ENCODE measurements around the gene FOXP1.
"Not testable (repeated sequence)": the region's sequence is repeated elsewhere in the genome, so short reads cannot be mapped to it uniquely, and the experiment has no call there.

Gene FOXP1

DNA sequence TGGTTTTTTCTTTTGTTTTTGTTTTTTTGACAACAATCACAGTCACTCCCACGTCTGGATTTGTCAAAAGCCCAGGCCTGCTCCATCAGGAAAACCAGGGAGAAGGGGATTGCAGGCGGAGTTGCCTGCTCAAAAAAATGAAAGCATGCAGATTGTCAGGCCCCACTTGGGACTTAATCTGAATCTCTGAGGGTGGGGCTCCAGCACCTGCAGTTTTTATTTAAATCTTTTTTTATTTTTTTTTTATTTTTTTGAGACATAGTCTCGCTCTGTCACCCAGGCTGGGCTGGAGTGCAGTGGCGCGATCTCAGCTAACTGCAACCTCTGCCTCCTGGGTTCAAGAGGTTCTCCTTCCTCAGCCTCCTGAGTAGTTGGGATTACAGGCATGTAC is 140.9 kb downstream of the FOXP1 start:
- Histone ChIP-seq H3K4me1 (ENCODE audit: control insufficient read depth, insufficient read depth, low read length) (peaks cover 24% of the 10 kb centered on the region), H3K27ac (ENCODE audit: low read length) (no peak overlapping the region), H3K36me3 (ENCODE audit: control insufficient read depth in 2 of 2, insufficient read depth in 2 of 2, low read length in 2 of 2) (no peaks in the 10 kb centered on the region), H3K9ac (ENCODE audit: low read length in 2 of 2) (no peak overlapping the region), H3K27me3 (ENCODE audit: control insufficient read depth in 1 of 2, insufficient read depth in 2 of 2, low read length in 2 of 2) (no peaks in the 10 kb centered on the region), H3K9me3 (ENCODE audit: control insufficient read depth in 2 of 2, low read length in 2 of 2) (no peaks in the 10 kb centered on the region), H3K4me3 (ENCODE audit: low read length in 2 of 2) (no peak overlapping the region)

DNA sequence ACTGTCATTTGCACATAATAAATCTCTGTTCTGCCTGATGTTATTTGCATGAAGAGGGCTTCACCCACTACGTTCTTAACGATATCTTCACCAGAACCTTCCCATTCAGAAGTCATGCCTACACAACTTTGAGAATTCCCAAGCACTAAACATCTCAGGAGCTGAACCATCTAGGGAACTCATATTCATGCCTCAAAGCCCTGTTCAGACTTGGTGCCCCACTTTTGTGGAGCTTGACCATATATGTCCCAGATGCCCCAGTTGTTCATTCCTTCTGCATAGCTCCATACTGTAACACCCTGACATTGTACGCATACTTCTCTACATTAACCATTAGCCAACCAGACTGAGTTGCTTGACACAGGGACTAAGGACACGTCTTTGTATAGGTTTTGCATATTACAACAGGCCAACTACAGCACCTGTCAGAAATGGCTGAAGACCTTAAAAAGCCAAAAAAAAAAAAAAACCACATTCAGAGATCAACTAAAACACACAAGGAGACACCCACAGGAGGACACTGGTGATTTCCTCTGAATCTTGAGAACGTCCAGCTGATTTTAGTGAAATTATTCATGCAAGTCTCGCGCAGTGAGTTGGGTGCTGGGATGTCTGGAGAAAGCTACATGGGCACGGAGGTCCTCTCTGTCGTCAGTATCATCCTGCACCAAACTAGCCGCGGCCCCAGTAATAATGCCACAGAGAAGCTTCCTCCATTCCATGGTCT is 141.4 kb downstream of the FOXP1 start:
- Histone ChIP-seq H3K9ac (ENCODE audit: low read length in 2 of 2) (no peak overlapping the region), H3K27ac (ENCODE audit: low read length) (no peak overlapping the region), H3K4me1 (ENCODE audit: control insufficient read depth, insufficient read depth, low read length) (peaks cover 22% of the 10 kb centered on the region)

DNA sequence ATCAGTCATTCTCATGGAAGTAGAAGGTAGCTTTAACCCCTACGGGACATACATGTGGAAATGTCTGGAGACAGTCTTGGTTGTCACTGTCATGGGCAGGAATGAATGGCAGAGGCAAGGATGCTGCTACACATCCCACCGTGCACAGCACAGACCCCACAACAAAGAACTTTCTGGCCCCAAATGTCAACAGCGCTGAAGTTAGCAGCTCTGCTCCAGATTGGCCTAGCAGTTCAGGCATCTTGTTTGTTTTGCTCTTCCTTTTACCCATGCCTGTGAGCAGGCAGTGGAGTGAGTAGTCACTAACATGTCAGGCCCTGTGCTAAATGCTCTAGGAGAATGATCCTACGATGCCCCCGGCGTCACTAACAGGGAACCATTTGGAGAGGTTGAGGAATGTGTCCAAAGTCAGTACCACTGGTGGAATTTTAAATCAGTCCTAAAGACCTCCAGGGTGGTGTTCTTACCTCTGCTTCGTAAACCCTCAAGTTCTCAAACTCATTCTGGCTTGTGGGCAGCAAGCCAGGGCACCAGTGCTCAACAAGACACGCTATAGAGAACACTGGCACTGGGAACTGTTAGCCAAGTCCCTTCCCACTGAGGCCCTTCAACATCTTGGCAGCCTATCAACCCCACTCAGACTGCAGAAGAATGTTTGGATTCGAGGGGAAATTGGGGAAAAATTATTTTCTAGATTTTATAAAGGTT is 142.2 kb downstream of the FOXP1 start:
- no peaks in the 10 kb centered on the region for H3K27me3 ChIP-seq (ENCODE audit: control insufficient read depth in 1 of 2, insufficient read depth in 2 of 2, low read length in 2 of 2)
- H3K4me1 ChIP-seq (ENCODE audit: control insufficient read depth, insufficient read depth, low read length) = peaks cover 18% of the 10 kb centered on the region
- no peak overlapping the region for H3K27ac ChIP-seq (ENCODE audit: low read length)
- H3K36me3 ChIP-seq (ENCODE audit: control insufficient read depth in 2 of 2, insufficient read depth in 2 of 2, low read length in 2 of 2) = no peaks in the 10 kb centered on the region
- no peak overlapping the region for H3K9ac ChIP-seq (ENCODE audit: low read length in 2 of 2)
- no peaks in the 10 kb centered on the region for H3K9me3 ChIP-seq (ENCODE audit: control insufficient read depth in 2 of 2, low read length in 2 of 2)
- H3K4me3 ChIP-seq (ENCODE audit: low read length in 2 of 2) = no peak overlapping the region

More for the DNA sequence above, 141.4 kb downstream of the FOXP1 start:
- H3K4me3 ChIP-seq (ENCODE audit: low read length in 2 of 2) = no peak overlapping the region
- H3K9me3 ChIP-seq (ENCODE audit: control insufficient read depth in 2 of 2, low read length in 2 of 2) = no peaks in the 10 kb centered on the region
- H3K36me3 ChIP-seq (ENCODE audit: control insufficient read depth in 2 of 2, insufficient read depth in 2 of 2, low read length in 2 of 2) = no peaks in the 10 kb centered on the region
- H3K27me3 ChIP-seq (ENCODE audit: control insufficient read depth in 1 of 2, insufficient read depth in 2 of 2, low read length in 2 of 2) = no peaks in the 10 kb centered on the region

DNA sequence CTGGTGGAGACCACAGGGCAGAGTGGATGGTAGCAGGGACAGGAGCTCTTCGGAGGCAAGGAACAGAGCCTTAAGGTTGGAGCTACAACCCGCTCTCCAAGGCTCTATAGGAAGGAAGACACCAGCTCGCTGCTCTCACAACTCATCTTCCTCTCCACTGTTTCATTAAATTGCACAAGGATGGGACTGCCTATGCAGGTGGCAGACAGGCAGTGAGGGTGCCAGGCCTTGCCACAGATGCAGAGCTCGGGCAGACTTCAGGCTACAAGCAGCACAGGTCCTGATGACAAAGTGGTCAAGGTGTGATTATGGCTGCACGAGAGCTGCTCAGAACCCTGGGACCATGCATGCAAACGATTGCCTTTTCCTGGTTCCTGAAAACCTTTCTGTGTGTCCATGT is 144.6 kb downstream of the FOXP1 start:
- no peaks in the 10 kb centered on the region for H3K36me3 ChIP-seq (ENCODE audit: control insufficient read depth in 2 of 2, insufficient read depth in 2 of 2, low read length in 2 of 2)
- no peaks in the 10 kb centered on the region for H3K27me3 ChIP-seq (ENCODE audit: control insufficient read depth in 1 of 2, insufficient read depth in 2 of 2, low read length in 2 of 2)
- H3K4me3 ChIP-seq (ENCODE audit: low read length in 2 of 2) = no peak overlapping the region
- H3K27ac ChIP-seq (ENCODE audit: low read length) = no peak overlapping the region
- peaks cover 15% of the 10 kb centered on the region for H3K4me1 ChIP-seq (ENCODE audit: control insufficient read depth, insufficient read depth, low read length)
- no peaks in the 10 kb centered on the region for H3K9me3 ChIP-seq (ENCODE audit: control insufficient read depth in 2 of 2, low read length in 2 of 2)
- H3K9ac ChIP-seq (ENCODE audit: low read length in 2 of 2) = no peak overlapping the region

DNA sequence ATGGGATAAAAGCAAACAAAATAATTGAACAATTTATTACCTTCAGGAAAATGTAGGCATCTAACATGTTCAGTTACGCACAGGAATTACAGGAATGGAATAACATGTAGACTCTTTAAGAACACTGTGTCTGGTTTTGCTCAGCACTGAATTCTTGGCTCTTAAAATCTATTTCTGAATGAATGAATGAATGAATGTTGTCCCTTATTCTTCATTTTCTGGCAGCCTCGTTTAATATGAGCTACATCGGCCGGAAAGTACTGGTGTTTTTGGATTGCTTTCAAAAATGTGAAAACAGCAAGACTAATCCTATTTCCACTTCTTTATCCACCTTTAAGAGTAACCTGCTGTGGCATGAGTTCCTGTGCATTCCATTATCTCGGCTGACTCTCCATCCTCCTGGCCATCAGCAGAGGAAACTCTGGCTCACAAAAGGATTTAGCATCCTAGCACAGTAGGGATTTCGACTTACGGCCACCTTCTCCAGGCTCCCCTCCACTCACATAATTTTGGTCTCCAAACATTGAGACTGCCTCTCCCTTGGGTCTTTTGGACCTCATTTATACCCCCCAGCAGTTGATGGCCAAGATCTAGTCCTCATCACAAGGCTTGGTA is 145.3 kb downstream of the FOXP1 start:
- Histone ChIP-seq H3K27me3 (ENCODE audit: control insufficient read depth in 1 of 2, insufficient read depth in 2 of 2, low read length in 2 of 2) (no peaks in the 10 kb centered on the region), H3K9ac (ENCODE audit: low read length in 2 of 2) (no peak overlapping the region), H3K9me3 (ENCODE audit: control insufficient read depth in 2 of 2, low read length in 2 of 2) (no peaks in the 10 kb centered on the region), H3K27ac (ENCODE audit: low read length) (no peak overlapping the region), H3K4me3 (ENCODE audit: low read length in 2 of 2) (no peak overlapping the region), H3K4me1 (ENCODE audit: control insufficient read depth, insufficient read depth, low read length) (peaks cover 19% of the 10 kb centered on the region), H3K36me3 (ENCODE audit: control insufficient read depth in 2 of 2, insufficient read depth in 2 of 2, low read length in 2 of 2) (no peaks in the 10 kb centered on the region)

DNA sequence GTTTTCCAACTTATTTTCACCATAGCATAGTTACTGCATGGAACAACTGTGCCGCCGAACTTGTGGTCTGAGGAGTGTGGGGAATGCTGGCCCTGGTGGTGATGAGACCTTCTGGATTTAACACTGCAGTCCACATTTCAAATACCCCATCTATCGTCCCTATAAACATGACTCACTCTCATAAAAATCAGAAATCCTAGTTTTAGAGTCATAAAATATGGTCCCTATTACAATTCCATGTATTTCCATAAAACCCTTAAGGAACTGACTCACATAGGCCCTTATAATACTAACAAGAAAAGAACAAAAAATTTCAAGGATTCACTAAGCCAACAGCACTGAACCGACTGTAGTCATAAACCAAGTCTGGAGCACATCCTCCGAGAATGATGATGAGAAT is 147.2 kb downstream of the FOXP1 start:
- Histone ChIP-seq H3K4me1 (ENCODE audit: control insufficient read depth, insufficient read depth, low read length) (peaks cover 21% of the 10 kb centered on the region), H3K27me3 (ENCODE audit: control insufficient read depth in 1 of 2, insufficient read depth in 2 of 2, low read length in 2 of 2) (no peaks in the 10 kb centered on the region), H3K9ac (ENCODE audit: low read length in 2 of 2) (no peak overlapping the region), H3K27ac (ENCODE audit: low read length) (no peak overlapping the region), H3K36me3 (ENCODE audit: control insufficient read depth in 2 of 2, insufficient read depth in 2 of 2, low read length in 2 of 2) (no peaks in the 10 kb centered on the region), H3K9me3 (ENCODE audit: control insufficient read depth in 2 of 2, low read length in 2 of 2) (no peaks in the 10 kb centered on the region), H3K4me3 (ENCODE audit: low read length in 2 of 2) (no peak overlapping the region)

DNA sequence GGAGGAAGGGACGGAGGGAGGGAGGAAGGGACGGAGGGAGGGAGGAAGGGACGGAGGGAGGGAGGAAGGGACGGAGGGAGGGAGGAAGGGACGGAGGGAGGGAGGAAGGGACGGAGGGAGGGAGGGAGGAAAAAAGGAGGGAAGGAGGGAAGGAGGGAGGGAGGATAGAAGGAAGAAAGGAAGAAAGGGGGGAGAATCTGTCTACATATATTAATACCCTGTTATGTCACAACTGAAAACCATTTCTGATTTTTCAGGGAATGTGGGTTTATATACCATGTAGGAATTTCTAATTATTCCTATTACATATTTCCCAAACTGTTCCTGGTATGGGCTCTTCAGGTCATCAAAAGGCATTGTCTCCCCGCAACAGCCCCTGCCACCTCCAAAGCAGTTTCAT is 147.7 kb downstream of the FOXP1 start:
- not testable (repeated sequence) for H3K9ac ChIP-seq (ENCODE audit: low read length in 2 of 2); H3K9me3 ChIP-seq (ENCODE audit: control insufficient read depth in 2 of 2, low read length in 2 of 2); H3K4me3 ChIP-seq (ENCODE audit: low read length in 2 of 2); H3K27ac ChIP-seq (ENCODE audit: low read length); H3K36me3 ChIP-seq (ENCODE audit: control insufficient read depth in 2 of 2, insufficient read depth in 2 of 2, low read length in 2 of 2); H3K27me3 ChIP-seq (ENCODE audit: control insufficient read depth in 1 of 2, insufficient read depth in 2 of 2, low read length in 2 of 2)
- H3K4me1 ChIP-seq (ENCODE audit: control insufficient read depth, insufficient read depth, low read length) = peaks cover 18% of the 10 kb centered on the region

DNA sequence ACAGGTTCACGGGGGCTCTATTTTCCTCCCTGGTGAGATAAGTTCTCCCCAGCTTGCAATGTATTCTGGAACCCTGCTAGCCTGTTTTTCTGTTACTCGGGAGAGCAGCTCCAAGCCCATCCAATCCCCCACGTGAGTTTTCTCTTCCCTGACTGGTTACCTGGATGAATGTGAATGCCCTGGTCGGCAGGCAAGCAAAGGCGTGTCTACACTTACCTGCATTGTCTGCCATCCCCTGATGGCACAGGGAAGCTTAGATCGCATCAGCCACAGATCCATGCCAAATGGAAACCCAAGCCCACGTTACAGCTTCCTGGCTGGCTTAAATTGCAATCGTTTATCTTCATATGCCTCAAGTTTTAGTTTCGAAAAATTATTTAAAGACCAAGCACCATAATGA is 149.9 kb downstream of the FOXP1 start:
- no peak overlapping the region for H3K4me3 ChIP-seq (ENCODE audit: low read length in 2 of 2)
- H3K9me3 ChIP-seq (ENCODE audit: control insufficient read depth in 2 of 2, low read length in 2 of 2) = no peaks in the 10 kb centered on the region
- H3K4me1 ChIP-seq (ENCODE audit: control insufficient read depth, insufficient read depth, low read length) = peaks cover 23% of the 10 kb centered on the region
- no peak overlapping the region for H3K9ac ChIP-seq (ENCODE audit: low read length in 2 of 2)
- no peaks in the 10 kb centered on the region for H3K27me3 ChIP-seq (ENCODE audit: control insufficient read depth in 1 of 2, insufficient read depth in 2 of 2, low read length in 2 of 2)
- H3K27ac ChIP-seq (ENCODE audit: low read length) = no peak overlapping the region
- no peaks in the 10 kb centered on the region for H3K36me3 ChIP-seq (ENCODE audit: control insufficient read depth in 2 of 2, insufficient read depth in 2 of 2, low read length in 2 of 2)

DNA sequence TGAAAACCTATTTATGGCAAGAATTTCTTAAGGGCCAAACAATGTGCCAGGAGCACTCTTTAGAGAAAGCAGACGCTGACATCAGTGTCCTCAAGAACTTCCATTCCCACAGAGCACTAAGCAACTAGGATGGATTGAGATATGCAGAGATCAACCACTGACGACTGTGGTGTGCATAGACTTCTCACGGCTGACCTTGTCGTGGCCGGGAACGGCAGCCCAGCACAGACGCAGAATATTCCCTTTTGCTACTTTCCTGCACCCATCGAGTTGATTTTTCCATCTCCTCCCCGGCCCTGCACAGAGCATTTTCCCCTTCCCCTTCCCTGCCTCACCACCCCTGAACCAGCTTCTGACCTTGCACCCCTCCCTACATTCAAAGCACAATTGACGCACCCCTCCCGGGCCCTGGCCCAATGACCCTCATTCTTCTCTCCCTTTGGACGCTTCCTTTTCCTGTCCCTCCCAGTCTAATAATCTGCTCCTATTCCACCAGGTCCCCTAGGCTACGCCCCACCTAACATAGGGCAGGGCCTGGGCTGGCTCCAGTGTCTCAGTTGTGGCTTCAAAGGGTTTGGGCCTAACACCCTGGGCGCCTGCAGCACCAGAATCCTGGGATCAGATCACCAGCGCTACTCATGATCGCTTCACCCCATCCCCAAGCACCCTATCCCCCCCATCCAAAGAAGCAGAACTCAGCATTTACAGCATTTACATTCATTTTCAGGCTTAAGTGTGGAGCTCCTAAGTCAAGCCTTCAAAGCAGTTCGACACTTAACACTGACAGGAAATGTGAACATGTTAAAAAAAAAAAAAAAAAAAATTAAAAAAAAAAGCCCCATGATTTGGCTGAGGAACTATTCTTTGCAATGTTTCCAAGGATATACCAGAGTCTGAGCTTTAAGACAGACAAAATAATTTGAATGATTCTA is 151.2 kb downstream of the FOXP1 start:
- no peak overlapping the region for H3K9ac ChIP-seq (ENCODE audit: low read length in 2 of 2)
- no peaks in the 10 kb centered on the region for H3K27me3 ChIP-seq (ENCODE audit: control insufficient read depth in 1 of 2, insufficient read depth in 2 of 2, low read length in 2 of 2)
- no peak overlapping the region for H3K27ac ChIP-seq (ENCODE audit: low read length)
- H3K36me3 ChIP-seq (ENCODE audit: control insufficient read depth in 2 of 2, insufficient read depth in 2 of 2, low read length in 2 of 2) = peaks cover 0 to 3% of the 10 kb centered on the region in 2 donors
- no peak overlapping the region for H3K4me3 ChIP-seq (ENCODE audit: low read length in 2 of 2)
- no peaks in the 10 kb centered on the region for H3K9me3 ChIP-seq (ENCODE audit: control insufficient read depth in 2 of 2, low read length in 2 of 2)
- peaks cover 25% of the 10 kb centered on the region for H3K4me1 ChIP-seq (ENCODE audit: control insufficient read depth, insufficient read depth, low read length)

DNA sequence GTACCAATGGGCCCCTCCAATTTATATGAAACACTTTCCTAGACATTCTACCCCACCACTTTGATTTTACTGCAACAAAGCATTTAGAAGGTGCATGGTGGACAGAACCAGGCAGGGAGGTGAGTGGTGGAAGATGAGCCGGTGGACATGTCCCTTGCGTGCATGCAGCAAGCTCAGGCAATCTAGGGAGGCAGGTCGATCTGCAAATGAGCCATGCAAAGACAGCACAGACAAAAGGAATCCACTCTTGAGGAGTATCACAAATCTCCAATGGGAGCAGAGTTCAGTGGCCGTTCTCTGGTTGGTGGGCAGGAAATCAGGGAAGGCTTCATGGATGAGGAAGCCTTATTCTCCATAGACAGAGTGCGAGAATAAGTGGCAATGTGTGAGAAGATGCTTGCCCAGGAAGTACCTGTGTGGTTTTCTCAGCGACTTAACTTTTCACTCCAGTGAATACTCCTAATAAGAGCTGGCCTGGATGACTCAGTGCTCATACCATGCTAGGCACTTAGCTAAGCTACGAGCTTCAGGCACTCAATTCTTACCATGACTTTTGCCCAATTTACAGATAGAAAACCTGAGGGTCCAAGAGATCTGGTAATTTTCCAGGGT is 152.5 kb downstream of the FOXP1 start:
- H3K4me3 ChIP-seq (ENCODE audit: low read length in 2 of 2) = no peak overlapping the region
- H3K4me1 ChIP-seq (ENCODE audit: control insufficient read depth, insufficient read depth, low read length) = peaks cover 25% of the 10 kb centered on the region
- H3K36me3 ChIP-seq (ENCODE audit: control insufficient read depth in 2 of 2, insufficient read depth in 2 of 2, low read length in 2 of 2) = peaks cover 0 to 3% of the 10 kb centered on the region in 2 donors
- H3K27ac ChIP-seq (ENCODE audit: low read length) = no peak overlapping the region
- H3K27me3 ChIP-seq (ENCODE audit: control insufficient read depth in 1 of 2, insufficient read depth in 2 of 2, low read length in 2 of 2) = no peaks in the 10 kb centered on the region
- H3K9me3 ChIP-seq (ENCODE audit: control insufficient read depth in 2 of 2, low read length in 2 of 2) = no peaks in the 10 kb centered on the region
- no peak overlapping the region for H3K9ac ChIP-seq (ENCODE audit: low read length in 2 of 2)

Data from stomach smooth muscle (tissue), 2 donors.